ENCODE data around the gene SETD1B.

The SETD1B gene

DNA sequence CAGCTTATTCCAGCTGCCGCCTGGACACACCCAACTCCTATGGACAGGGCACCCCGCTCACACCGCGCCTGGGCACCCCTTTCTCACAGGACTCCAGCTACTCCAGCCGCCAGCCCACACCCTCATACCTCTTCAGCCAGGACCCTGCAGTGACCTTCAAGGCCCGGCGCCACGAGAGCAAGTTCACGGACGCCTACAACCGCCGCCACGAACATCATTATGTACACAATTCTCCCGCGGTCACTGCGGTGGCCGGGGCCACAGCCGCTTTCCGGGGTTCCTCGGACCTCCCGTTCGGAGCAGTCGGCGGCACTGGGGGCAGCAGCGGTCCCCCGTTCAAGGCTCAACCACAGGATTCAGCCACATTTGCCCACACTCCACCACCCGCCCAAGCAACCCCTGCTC lies 5.9 kb downstream of the SETD1B start:
- DNase-seq: no peak

DNA sequence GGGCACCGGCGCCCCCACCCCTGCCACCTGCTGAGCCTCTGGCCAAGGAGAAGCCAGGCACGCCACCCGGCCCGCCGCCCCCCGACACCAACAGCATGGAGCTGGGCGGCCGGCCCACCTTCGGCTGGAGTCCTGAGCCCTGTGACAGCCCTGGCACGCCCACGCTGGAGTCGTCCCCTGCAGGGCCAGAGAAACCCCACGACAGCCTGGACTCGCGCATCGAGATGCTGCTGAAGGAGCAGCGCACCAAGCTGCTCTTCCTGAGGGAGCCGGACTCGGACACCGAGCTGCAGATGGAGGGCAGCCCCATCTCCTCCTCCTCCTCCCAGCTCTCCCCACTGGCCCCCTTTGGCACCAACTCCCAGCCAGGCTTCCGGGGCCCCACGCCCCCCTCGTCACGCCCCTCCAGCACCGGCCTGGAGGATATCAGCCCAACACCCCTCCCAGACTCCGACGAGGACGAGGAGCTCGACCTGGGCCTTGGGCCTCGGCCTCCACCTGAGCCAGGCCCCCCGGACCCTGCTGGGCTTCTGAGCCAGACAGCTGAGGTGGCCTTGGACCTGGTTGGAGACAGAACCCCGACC lies 6.5 kb downstream of the SETD1B start:
- DNase-seq: no peak

DNA sequence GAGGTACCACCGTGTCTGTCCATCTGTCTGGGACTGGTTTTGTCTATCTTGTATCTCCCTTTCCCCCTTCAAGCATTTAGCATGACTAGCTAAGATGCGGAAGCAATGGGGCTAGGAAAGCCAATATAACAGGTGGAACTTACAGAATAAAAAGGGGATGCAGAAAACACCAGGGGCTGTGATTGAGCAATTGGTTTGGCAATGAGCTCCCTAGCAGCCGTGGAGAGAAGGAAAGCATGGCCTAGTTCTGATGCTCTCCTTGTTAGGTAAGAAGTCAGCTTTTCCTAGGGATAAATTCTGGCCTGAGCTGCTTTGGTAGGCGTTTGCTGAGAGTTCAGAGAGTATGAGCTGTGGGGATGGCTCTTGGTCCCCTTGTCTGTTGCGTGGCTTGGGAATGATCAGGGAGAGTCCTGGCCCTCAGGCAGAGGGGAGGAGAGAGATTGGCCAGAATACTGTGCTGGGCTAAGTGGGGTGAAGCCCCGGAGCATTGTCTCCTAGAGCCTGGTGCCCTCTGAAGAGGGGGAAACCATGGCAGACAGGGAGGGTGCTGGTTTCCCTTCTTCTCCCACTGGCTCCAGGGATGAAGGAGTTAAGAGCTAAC lies 7.1 kb downstream of the SETD1B start:
- DNase-seq: no peak

DNA sequence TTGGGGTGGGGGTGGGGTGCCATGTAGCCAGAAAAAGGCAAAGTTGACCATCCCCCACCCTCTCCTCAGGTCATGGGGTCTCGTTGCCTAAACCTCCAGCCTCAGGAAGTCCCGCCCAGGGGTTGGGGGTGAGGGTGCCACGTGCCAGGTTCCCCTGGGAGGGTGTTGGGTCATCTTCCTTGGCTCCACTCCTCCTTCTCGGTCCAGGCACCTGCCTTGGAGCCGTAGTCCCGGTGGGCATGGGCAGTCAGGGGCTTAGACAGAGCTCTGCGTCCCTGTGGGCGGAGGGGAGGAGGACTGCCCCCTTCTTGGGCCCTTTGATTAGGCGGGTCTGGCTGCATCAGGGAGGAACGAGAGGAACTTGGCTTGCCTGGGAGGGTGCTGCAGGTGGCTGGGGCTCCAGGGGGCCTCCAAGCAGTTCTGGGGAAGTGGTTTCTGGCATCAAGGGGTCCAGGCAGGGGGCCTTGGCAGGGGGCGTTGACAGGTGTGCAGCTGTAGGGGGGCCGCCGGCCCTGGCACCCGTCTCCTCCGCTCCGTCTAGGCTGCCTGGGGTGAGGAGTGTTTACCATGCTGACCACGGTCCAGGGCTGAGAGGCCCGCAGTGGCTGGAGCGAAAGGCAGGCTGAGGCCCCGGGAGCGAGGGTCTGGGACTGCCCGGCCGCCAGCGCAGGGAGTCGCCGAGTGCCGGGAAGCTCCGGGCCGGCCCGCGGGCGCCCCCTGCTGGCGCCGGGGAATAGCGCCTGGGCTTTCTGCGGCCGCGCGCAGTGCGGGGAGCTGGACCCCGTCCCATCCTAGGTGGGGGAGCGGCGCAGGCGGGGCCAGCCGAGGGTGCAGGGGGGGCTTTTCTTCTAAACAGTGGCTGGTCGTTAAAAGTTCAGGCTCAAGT lies 7.9 kb downstream of the SETD1B start:
- peak; percentile 91 for DNase-seq

DNA sequence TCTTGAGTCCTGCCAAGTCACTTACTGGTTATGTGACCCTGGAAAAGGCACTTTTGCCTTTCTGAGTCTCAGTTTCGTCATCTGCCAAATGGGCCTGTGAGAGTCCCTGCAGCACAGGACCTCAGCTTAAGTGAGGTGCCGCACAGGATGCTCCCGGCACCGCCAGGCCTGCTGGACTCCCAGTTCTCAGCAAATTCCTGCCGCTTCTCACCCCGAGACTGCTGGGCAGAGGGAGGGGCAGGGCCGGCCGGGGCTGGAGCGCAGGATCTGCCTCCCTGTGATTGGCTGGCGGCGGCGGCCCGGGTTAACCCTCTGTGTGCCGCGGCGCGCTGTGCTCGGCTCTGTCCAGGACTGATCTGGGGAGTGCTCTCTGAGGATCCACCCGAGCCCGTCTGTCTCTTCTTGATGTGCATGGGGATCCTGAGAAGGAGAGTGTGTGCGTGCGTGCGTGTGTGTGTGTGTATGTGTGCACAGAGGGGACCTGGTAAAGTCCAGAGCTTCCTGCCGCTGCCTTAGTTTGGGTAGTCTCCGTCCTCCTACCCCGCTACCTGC lies 8.6 kb downstream of the SETD1B start:
- peak; percentile 86 for DNase-seq

DNA sequence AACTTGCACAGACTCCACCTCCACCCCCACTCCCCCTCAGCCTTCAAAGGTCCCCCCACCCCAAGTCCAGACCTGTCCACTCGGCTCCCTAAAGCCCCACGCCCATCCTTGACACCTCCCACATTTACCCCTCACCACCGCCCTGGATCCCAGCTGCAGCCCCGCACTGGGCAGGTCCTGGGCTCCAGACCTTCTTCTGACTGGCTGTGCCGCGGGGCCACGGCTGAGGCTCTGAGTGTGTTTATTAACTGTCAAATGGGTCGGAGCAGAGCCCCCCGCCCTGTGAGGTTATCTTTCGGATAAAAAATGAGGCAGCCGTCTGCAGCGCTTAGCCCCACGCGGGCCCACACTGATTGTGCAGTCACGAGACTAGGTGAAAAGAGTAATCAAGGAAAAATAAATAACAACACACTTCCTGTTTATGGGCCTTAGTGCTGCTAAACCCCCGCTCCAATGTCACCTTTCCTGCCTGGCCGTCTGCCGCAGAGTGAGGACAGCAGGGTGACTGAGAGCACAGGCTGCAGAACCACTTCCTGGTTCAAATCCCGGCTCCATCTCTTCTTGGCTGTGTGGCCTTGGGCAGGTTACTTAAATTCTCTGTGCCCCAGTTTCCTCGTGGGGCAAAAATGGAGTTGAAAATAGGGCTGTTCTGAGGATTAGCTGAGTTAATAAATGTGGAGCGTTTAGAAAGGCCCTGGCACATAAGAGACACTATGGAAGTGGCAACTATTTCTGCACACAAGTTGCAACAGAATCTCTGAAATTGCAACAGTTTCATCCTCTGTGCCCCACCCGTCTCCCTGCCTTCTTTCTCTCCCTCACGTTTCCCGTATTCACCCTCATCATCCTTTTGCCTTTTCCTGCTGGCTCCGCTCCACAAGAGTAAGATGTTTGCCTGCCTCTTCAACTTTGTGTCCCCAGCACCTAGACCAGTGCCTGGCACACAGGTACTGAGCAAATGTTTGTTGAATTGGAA lies 9.4 kb downstream of the SETD1B start:
- no peak for DNase-seq

DNA sequence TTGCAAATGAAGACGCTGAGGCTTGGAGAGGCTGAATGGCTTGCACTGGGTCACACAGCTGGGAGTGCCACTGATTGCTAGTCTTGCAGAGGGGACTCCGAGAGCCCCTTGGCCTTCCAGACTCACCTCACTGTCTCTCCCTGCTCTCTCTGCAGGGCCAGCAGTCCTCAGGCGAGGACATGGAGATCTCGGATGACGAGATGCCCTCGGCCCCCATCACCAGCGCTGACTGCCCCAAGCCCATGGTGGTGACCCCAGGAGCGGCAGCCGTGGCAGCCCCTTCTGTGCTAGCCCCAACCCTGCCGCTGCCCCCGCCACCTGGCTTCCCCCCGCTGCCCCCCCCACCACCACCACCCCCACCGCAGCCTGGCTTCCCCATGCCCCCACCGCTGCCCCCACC lies 10.1 kb downstream of the SETD1B start:
- no peak for DNase-seq

DNA sequence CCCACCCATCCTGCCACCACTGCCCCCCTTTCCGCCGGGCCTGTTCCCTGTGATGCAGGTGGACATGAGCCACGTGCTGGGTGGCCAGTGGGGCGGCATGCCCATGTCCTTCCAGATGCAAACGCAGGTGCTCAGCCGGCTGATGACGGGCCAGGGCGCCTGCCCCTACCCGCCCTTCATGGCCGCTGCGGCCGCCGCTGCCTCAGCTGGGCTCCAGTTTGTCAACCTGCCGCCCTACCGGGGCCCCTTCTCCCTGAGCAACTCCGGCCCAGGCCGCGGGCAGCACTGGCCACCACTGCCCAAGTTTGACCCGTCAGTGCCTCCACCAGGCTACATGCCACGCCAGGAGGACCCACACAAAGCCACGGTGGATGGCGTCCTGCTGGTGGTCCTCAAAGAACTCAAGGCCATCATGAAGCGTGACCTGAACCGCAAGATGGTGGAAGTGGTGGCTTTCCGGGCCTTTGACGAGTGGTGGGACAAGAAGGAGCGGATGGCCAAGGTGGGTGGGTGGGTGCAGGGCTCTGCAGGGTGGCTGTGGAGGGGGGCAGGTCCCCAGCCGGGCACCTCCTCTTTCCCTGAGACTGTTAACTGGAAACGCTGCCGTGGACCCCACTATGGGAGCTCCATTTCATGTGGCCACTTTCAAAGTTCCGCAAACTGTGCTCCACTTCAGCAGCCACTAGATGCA lies 10.8 kb downstream of the SETD1B start:
- no peak for DNase-seq

DNA sequence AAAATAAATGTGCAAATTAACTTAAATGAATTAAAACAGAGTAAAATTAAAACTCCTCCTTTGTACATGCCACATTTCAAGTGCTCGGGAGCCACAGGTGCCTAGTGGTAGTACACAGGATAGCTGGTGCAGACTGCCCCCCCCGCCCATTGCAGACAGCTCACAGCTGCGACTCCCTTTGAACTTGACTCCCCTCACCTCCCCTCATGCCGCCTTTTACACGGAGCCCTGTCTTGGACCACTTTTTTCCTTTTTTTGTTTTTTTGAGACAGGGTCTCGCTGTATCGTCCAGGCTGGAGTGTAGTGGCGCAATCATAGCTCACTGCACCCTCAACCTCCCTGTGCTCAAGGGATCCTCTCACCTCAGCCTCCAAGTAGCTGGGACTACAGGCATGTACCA lies 11.5 kb downstream of the SETD1B start:
- no peak for DNase-seq

DNA sequence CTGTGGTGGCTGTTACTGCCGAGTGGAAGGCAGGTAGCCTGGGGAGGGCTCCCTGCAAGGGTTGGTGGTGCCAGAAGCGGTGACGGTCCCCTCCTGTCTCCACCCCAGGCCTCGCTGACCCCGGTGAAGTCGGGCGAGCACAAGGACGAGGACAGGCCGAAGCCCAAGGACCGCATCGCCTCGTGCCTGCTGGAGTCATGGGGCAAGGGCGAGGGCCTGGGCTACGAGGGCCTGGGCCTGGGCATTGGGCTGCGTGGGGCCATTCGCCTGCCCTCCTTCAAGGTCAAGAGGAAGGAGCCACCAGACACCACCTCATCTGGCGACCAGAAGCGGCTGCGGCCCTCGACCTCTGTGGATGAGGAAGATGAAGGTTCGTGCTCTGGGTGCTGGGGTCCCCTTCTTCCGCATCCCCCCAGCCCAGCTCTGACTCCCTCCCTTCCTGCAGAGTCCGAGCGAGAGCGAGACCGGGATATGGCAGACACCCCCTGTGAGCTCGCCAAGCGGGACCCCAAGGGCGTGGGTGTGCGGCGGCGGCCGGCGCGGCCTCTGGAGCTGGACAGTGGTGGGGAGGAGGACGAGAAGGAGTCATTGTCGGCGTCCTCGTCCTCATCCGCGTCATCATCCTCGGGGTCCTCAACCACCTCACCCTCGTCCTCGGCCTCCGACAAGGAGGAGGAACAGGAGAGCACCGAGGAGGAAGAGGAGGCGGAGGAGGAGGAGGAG lies 13.3 kb downstream of the SETD1B start:
- no peak for DNase-seq

DNA sequence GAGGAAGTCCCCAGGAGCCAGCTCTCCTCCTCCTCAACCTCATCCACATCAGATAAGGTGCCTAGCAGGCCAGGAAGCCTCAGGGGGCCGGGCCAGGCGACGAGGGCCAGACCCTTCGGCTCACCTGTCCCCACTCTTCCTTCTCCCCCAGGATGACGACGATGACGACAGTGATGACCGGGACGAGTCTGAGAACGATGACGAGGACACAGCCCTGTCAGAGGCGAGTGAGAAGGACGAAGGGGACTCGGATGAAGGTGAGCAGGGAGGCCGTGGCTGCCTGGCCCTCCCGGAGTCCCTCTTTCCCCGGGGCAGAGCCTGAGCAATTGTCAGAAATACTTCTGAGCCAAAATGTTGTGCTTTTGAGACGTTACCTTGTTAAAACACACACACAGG lies 13.8 kb downstream of the SETD1B start:
- DNase-seq: no peak

DNA sequence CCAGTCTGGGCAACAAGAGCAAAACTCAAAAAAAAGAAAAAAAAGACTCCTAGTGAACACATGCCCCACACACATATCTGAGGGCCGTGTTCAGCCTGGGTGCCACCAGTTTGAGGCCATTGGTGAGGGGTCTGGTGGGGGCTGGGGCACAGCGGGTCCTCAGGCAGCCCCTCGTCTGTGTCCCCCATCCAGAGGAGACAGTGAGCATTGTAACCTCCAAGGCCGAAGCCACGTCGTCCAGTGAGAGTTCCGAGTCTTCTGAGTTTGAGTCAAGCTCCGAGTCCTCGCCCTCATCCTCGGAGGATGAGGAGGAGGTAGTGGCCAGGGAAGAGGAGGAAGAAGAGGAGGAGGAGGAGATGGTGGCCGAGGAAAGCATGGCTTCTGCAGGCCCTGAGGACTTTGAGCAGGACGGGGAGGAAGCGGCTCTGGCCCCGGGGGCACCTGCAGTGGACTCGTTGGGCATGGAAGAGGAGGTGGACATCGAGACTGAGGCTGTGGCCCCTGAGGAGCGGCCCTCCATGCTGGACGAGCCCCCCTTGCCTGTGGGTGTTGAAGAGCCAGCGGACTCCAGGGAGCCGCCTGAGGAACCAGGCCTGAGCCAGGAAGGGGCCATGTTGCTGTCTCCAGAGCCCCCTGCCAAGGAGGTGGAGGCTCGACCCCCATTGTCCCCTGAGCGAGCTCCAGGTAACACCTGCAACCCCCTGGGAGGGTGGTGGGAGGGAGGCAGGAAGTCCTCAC lies 15.6 kb downstream of the SETD1B start:
- no peak for DNase-seq

DNA sequence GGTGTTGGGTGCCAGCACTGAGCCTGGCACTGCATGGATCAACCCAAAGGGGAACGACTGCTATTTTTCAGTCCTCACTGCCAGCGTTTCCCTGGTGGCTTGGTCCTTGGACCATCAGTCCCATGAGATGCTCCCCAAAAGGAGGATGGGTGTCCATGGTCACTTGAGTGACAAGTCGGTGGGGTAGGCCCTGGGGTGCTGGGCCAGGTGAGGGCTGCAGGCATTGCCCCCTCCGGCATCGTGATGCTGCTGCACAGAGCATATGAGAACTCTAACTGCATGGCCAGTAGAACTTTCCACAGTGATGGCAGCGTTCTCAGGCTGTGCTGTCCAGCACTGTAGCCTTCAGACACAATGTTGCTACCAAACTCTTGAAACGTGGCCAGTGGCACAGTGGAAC lies 16.2 kb downstream of the SETD1B start:
- DNase-seq: no peak

DNA sequence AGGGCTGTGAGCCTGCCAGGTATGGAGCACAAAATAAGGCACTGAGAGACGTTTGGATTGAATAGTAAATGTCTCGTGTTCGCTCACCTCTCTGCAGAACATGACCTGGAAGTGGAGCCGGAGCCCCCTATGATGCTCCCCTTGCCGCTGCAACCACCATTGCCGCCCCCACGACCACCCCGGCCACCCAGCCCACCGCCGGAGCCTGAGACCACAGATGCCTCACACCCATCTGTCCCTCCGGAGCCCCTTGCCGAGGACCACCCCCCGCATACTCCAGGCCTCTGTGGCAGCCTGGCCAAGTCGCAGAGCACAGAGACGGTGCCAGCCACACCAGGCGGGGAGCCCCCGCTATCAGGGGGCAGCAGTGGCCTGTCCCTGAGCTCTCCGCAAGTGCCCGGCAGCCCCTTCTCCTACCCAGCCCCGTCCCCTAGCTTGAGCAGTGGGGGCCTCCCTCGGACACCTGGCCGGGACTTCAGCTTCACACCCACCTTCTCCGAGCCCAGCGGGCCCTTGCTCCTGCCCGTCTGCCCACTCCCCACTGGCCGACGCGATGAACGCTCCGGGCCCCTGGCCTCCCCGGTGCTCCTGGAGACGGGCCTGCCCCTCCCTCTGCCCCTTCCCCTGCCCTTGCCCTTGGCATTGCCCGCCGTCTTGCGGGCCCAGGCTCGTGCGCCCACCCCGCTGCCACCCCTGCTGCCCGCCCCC lies 18.7 kb downstream of the SETD1B start:
- no peak for DNase-seq

DNA sequence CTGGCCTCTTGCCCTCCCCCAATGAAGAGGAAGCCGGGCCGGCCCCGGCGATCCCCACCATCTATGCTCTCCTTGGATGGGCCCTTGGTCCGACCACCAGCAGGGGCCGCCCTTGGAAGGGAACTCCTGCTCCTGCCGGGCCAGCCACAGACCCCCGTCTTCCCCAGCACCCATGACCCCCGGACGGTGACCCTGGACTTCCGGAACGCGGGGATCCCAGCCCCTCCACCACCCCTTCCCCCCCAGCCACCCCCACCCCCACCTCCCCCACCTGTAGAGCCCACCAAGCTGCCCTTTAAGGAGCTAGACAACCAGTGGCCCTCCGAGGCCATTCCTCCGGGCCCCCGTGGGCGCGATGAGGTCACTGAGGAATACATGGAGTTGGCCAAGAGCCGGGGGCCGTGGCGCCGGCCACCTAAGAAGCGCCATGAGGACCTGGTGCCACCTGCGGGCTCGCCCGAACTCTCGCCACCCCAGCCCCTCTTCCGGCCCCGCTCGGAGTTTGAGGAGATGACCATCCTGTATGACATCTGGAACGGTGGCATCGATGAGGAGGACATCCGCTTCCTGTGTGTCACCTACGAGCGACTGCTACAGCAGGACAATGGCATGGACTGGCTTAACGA lies 19.4 kb downstream of the SETD1B start:
- DNase-seq: no peak

DNA sequence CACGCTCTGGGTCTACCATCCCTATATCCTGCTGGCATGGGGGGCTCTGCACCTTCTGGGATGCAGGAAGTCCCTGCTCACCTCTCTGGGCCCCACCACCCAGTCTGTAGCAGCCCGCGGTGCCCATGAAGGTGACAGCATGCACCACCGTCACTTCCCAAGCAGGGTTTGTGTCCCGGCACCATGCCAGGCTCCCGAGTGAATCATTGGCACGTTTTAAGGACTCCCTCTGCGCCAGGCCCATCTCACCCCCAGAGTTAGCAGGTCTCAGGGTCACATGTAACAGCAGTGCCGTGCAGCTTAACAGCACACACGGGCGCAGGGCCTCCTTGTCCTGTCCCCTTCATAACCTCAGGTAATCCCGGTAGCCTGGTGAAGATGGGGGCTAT lies 19.9 kb downstream of the SETD1B start:
- DNase-seq: no peak

DNA sequence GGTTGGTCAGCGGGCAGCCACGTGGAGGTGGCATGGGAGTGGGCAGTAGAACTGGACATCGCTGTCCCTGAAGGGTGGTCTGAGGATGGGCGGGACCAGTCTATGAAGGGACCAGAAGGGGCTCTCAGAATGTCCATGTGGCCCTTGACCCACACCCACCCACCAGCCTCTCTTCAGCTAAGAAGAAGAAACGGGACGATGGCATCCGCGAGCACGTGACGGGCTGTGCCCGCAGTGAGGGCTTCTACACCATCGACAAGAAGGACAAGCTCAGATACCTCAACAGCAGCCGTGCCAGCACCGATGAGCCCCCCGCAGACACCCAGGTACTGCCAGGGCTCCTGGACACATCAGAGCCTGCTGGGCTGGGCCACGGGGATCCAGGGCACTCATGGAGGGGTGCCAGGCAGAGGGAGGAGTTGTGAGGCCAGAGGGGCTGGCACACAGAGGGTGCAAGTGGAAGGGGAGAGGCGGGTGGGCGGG lies 21.3 kb downstream of the SETD1B start:
- no peak for DNase-seq

DNA sequence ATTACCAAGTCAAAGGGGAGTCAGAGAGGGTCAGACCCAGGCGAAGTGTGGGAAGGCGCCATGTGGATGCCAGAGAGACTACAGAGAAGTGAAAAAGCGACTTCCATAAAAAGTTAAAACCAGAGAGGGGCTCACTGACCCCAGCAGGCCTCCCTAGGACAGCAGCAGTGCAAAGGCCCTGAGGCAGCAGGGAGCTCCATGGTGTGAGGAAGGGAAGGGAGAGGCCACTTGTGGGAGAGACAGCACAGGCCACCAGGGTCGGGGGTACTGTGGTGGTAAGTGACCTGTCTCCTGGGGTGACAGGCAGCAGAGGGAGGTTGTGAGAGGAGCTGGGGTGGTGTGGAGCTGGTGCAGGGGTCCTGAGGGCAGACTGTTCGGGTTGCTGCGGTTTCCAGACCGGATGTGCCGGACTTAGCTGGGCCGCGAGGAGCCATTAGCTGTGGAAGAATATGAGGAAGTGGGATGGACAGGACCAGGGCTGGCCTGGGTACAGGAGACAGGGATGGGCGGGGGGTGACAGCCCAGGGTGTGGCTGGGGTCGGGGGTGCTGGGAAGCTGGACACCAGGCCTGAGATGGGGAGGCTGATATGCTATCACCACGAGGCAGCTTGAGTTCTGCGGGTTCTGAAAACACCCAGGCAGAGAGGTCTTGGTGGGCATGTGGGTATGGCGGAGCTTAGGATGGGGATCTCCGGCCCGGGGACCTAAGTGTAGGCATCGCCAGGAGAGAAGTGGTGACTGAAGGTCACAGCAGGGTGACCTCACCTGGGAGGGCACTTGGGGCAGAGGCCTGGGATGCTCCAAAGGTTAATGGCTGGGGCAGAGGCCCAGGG lies 22.7 kb downstream of the SETD1B start:
- no peak for DNase-seq

Measured in retina (tissue), 1 donor.